GM21526 (cell line): Measurements from ENCODE around the gene FAM229A.

ENCODE experiments used
- ATAC-seq: cut with Tn5 transposase; IDR thresholded peaks from one replicate; pipeline ENCODE4 v1.9.1; 2021; ENCODE audit warnings: moderate library complexity; ENCODE audit not compliant: unreplicated experiment, low FRiP score

The FAM229A gene

DNA sequence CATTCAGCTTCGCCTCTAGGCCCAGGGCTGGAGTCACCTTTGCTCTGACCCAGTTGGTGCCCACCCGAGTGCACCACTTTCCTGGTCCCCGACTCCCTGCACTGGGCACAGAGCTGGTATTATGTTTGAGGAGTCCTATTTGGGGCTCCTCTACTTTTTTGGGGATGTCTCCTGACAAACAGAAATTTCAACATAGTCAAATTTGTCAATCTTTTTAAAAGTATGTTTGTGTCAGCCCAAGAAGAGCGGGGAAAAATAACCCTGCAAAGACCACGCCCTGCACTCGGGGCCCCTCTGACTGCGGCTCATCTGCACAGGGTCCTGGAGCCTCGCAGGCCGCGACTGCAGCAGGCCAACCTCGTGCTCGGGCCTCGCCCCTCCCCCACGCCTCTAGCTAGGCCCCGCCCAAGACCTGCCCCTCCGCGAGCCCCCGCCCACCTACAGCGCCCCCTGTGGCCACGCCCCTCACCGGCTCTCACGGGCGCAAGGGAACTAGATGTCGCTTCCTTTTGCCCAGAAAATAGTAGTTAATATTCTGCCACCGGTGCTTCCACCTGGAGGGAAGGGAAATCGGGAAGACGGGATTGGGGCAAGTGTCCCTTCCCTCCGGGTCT lies 11.4 kb downstream of the FAM229A start:
- ATAC-seq, result peak; percentile 28

DNA sequence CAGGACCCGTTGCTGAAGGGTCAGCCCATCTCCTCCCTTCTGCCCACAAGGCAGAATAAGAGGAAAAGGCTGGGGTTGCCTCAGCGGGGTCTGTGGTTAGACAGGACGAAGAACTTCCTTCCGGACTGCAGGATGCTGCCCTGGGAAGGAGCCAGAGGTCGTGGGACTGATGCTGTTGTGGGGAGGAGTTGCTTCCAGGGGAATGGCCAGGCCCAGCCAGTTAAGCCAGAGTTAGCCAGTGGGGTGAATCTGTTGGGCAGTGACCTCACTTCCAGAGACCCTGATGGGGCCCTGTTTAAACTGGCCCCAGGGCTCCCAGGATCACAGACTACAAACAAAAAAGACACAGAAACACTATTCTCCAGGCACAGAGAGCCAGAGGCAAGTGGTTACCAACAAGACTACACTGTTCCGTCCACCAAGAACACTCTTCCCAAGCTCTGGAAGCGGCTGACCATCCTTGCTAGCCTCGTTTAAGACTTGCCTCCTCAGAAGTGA lies 13.0 kb downstream of the FAM229A start:
- ATAC-seq, result no peak

DNA sequence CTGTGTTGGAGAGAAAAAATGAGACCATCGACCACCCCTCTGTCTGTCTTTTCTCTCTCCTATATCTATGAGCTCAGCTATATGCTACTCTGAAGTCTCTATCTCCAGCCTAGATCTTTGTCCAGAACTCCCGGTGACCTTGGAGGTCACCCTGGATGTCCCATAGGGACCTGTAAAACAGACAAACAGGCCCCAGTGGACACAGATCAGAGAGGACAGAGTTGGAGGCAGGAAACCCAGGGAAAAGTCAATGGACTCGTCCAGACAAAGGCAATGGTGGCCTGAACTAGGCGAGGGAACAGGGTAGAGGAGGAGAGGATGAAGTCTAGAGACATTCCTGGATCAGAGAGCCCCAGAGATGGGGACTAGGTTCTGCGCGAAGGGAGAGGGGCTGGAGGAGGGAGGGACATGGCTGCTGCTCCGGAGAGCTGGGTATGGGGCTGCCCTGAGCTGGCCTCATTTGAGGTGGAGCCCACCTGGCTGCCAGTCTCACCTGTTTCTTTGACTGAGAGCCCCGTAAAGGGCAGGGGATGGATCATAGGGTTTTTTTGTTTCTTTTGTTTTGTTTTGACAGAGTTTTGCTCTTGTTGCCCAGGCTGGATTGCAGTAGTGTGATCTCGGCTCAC lies 15.6 kb downstream of the FAM229A start:
- no peak for ATAC-seq

DNA sequence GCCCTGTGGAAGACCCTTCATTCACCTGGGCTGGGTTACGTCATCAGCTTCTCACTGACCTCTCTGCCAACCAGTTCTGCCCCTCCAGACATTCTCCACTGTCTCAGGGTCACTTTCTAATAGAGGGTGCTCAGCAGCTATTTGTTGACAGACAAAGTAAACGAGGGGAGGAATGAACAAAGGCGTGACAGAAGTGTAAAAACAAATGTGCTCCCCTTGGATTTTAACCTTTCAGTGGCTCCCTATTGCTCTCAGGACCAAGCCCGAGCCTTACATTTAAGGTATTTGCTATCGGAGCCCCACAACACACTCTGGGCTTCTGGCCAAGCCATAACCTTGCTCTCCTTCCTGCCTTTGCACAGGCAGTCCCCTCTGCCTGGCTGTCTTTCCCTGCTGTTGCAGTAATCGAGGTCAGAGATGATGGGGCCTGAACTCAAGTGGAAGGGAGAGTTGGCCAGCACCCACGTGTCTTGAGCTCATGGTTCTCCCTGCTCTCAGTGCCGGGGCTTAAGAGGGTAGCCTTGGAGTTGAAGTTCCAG lies 16.9 kb downstream of the FAM229A start:
- ATAC-seq, result no peak

DNA sequence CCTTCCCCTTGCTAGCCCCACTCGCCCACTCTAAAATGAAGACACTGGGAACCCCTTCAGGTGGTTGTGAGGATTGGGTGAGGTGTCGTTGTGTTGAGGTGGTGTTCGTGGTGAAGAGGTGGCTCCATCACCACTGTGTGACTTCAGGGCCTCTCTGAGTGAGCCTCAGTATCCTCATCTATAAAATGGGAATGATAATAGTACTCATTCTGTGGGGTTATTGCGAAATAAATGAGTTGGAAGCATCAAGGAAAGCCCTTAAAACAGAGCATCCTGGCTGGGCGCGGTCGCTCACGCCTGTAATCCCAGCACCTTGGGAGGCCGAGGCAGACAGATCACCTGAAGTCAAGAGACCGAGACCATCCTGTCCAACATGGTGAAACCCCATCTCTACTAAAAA lies 19.6 kb downstream of the FAM229A start:
- no peak for ATAC-seq

DNA sequence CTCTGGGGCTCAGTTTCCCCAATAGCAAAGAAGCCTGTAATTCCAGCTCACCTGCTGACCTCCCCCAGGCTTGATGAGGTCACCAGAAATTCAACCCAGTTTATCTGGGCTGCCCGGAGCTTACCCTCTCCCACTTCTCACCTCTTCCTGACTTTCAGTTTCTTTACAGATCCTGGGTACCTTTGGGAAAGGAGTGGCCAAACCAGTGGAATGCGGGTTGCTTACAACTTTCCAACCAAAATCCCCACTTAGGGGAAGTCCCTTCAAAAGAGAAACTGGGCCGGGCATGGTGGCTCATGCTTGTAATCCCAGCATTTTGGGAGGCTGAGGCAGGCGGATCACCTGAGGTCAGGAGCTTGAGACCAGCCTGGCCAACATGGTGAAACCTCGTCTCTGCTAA lies 20.3 kb downstream of the FAM229A start:
- ATAC-seq, result no peak

DNA sequence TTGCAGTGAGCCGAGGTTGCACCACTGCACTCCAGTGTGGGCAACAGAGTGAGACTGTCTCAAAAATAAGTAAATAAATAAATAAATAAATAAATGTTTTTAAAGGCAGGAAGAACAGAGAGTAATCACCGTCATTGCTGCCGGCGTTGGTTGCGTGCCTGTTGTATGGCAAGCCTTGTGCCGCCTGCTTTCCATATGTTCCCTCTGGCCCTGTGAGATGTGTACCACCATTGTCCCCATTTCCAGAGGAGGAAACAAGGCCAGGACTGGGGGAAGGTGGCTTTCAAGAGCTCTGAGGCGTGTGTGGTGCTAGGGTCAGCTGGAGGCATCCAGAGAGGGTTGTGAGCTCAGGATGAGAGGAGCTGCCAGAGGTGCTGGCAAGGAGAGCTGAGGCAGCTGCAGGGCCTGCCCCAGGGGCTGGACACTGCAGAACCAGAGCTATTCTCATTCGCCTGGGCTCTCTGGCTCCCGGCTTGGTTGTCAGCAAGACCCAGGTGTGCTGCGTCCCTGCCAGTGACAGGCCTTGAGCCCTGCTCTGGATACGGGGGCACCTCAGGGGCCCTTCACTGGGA lies 21.0 kb downstream of the FAM229A start:
- ATAC-seq, result no peak

DNA sequence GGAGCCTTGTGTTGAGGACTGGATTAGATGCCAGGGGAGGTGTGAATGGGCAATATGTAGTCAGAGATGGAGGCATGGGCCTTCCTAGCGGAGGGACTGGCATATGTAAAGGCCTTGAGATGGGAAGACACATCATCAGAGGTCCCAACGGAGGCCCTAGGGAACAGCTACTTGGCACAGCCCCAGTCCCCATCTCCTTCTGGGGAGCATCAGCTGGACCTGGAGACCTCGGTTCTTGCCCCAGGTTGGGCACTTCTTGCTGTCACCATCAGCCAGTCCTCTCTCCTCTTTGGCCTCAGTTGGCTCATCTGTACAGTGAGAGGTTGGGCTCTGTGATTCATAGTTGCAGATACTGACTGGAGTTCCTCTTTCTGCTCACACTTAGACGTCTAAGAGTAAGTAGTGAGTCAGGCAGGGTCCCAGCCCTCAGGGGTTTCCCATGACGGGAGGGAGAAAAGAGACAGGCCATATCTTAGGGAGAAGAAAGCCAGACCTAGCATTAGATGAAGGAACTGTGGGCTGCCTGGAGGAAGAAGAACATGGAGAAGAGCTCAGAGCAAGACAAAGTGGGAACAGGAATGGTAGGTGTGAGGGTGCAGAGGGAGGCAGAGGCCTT lies 22.8 kb downstream of the FAM229A start:
- no peak for ATAC-seq

DNA sequence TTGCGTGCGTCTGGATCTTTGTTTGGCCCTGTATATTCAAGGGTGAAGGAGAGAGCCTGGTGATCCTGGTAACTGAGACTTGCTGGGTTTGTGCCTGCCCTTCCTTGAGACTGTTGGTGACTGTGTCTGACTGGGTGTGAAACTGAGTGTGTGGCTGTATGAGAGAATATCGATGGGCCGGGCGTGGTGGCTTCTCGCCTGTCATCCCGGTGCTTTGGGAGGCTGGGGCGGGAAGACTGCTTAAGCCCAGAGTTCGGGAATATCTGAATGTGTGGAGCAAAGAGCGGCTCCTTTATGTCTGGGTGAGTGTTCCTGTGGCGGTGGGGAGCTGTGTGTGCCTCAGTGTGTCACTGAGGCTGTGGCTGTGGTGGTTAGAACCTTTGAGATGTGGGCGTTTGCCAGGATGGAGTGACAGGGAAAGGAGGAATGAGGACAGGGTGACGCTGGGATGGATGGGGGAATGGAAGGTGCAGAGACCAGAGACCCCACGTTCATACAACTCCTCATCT lies 23.6 kb downstream of the FAM229A start:
- ATAC-seq, result no peak

DNA sequence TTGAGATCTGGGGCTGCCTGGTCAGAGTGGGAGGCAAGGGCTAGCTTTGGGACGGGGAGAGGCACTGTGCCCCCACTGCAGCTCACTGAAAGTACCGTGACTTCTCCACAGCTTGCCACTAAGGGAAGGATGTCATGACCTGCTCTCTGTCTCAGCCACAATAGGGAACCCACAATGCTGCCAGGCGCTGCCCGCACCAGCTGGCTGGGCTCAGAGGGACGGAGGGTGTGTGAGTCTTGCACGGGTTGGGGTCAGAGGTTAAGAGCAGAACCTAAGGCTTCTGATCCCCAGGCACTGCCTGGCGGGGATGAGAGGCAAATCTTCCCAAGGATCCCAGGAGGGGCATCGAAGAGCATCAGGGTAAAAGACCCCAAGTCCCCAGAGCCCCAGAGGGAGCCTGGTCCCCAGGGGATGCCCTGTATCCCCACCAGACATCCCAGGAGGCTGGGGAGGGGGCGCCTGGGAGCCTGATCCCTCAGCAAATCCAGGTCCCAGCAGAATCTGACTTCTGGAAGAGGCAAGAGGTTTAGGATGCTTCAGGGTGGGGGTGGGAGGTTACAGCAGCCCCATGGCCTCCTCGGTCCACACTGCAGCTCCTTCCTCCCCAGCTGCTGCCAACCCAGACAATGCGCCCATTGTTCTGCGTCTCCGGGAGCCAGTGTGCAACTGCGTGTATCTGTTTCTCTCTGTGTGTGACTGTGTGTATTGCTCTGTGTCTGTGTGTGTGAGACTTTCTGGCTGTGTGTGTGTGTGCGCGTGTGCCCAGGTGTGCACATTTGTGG lies 24.2 kb downstream of the FAM229A start:
- no peak for ATAC-seq

DNA sequence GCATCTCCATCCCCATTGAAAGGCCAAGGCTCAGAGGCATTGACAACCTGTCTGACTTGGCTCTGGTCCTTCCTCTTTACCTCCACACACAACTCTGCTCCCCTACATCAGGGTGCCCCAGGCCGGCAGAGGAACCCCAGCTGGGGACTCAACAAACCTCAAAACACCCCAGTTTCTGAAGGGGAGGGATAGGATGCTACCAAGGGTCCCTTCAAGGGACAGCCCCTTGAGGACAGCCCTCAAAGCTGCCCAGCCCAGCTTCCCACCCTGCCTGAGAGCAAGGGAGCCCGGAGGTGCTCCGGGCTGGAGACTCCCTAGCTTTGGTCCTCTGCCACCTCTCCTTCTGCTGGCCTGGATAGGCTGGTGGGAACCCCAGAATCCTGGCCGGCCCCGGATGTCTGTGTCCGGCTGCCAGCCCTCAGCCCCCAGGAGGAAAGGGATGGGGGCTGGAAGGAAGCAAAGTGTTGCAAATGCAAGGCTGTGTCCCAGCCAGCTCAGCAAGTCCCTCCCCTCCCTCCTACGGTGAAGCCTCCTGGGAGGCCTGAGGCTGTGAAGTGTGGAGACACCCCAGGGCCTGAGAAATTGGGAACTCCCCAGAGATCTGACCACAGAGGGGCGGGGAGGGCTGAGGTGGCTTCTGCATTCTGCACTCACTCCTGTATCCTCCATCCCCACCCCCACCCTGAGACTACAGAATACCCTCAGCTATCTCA lies 25.2 kb downstream of the FAM229A start:
- no peak for ATAC-seq

DNA sequence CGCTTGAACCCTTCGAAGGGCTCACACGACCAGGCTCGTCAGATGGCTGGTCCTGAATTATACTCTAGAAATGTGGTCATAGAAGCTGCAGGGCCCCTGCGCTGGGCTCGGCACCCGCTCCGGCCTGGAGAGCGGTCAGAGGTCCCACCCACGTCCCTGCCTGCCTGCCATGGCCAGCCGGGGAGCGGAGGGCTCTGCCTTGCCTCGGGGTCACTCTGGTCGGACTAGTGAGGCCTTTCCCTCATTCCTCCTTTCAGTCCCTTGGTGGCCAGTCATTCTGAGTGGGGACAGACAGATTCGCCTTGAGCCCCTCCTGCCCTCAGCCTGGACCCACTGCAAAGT lies 25.7 kb downstream of the FAM229A start:
- ATAC-seq, result no peak

DNA sequence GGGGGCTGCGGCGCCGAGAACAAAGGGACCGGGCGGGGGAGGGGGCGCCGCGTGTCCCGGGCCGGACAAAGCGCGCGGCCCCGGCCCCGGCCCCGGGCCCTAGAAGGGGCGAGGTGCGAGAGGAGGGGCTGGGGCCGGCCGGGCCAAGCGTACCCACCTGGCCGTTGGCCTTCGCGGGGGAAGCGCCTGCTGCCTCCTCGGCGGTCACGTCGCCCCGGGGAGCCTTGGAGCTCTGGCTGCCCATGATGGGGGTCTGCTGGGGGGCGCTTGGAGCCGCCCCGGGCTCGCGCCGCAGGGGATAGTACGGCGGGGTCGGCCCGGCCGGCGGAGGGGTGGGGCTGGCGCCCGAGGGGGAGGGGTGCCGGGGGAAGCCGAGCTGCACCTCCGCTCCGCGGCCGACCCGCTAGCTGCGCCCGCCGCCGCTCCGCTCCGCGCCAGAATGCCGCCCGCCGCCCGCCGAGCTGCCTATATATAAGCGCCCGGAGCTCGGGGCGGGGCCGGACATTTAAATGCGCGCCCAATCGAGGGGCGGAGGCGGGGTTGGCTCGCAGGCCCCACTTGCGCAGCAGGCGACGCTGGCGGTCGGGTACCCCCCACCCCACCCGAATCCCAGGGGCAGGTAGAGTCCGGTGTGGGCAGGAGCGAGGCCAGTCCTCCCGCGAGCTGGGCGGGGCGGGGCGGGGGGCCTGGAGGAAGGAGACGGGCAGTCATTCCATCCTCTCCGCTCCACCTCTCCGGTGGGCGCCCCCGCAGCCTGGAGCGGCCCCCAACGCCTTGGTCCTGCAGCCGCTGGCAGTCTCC lies 26.3 kb downstream of the FAM229A start, which contains the start of gene MARCKSL1:
Gene MARCKSL1, minus strand, starts transcription at position 444 of the 801 bp plus-strand sequence. Its CDS starts 200 bp downstream, at position 244.
- peak; percentile 44 for ATAC-seq

DNA sequence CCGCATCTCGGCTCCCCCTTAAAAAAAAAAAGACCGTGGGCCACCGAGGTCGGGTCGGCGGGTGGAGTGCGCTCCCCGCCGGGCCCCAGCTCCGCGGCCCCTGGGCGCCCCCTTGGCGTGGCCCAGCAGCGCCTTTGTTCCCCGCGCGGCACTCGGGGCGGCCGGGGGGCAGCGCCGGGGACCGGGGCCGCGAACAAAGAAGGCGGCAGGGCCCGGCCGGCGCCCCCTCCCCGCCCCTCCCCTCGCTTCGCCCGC lies 26.8 kb downstream of the FAM229A start:
- ATAC-seq, result no peak

DNA sequence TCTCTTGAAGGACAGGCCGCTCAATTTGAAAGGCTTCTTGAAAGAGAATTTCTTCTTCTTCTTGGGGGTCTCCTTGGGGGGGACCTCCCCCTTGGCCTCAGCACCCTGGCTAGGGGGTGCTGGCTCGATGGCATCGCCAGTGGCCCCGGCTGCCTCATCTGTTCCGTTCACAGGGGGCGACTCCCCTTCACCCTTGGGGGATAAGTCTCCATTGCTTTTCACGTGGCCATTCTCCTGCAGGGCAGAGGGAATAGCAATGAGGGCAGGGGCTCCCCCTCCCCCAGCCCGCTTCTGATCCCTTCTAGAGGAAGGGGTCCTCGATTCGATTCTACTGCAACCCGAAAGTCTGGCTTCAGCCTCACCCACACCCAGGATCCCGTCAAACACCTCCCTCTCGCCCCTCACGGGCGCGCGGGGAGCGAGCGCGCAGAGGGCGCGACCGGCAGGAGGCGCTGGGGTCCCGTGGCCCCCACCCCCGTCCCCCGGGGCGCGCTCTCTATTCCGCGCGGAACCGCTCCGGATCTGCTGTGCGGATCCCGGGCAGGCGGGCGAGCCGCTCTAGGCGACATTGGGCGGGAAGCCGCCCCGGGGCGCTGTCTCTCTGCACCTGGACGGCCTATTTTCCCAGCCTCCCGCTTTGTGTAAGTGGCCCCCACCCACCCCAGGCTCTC lies 27.3 kb downstream of the FAM229A start:
- ATAC-seq, result no peak

DNA sequence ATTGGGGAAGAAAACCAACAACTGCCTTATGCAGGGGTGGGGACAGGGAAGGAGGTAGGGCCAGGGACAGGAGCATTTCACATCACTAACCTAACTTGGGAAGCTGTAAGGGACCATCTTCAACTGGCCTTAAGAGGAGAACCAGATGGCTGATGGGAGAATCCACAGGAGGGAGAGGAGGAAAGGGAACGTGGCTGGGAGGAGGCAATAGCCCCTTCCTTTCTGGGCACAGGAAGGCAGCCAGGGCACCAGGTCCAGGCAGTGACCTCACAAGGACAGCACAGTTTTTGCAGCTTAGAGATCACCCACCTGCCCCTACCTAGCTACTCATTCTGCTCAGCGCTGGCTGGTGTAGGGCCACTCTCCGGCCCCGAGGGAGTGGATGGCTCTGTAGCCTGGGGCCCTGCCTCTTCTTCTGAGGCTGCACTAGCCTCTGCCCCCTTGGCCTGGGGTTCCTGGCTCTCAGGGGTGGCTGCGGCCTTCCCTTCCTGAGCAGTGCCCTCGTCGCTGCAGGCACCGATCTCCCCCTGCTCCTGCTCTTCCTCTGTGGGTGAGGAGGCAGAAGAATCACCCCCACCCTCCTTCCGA lies 27.9 kb downstream of the FAM229A start:
- no peak for ATAC-seq

DNA sequence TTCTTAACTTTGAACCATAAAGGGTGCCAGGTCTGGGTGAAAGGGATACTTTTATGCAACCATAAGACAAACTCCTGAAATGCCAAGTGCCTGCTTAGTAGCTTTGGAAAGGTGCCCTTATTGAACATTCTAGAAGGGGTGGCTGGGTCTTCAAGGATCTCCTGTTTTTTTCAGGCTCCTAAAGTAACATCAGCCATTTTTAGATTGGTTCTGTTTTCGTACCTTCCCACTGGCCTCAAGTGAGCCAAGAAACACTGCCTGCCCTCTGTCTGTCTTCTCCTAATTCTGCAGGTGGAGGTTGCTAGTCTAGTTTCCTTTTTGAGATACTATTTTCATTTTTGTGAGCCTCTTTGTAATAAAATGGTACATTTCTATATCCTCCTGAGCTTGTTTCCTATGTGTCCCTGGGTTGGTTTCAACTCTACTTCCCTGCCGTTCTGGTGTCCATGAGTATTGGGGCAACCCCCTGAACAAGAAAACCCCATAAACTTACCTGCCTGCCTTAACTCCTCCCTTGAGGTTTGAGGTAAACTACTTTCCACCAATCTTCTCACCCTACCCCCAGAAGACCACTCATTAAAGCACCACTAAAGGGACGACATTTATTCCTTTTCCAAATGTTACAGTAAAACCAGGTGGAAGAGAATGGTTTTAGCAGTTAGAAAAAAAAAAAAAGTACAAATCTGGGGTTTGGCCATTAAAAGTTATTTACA lies 28.9 kb downstream of the FAM229A start:
- no peak for ATAC-seq
